SK-N-SH treated with all-trans-retinoic acid at 6 μM for 48 hours (cell line): ENCODE measurements around the gene ARHGAP33.

Experiments
- ATAC-seq: fragments of 200-7000 bp; cut with Tn5 transposase; 3 replicates; pipeline ENCODE4 v1.9.1; 2020; ENCODE audit warnings: mild to moderate bottlenecking, moderate library complexity
- CSDC2 ChIP-seq: fragments of 250-450 bp; sonication (Bioruptor Pico); IDR thresholded peaks from 2 replicates; pipeline ENCODE4 v1.5.0; 2020; ENCODE audit warnings: mild to moderate bottlenecking, moderate library complexity
- ESRRG ChIP-seq: fragments of 250-450 bp; sonication (Bioruptor Pico); IDR thresholded peaks from 2 replicates; pipeline ENCODE4 v1.6.1; 2021; ENCODE audit warnings: mild to moderate bottlenecking
- GLIS3 ChIP-seq: fragments of 250-450 bp; sonication (Bioruptor Pico); IDR thresholded peaks from 2 replicates; pipeline ENCODE4 v1.5.0; 2020; ENCODE audit warnings: mild to moderate bottlenecking, moderate library complexity
- ISL1 ChIP-seq: fragments of 250-450 bp; sonication (Bioruptor Pico); IDR thresholded peaks from 2 replicates; pipeline ENCODE4 v2.1.2; 2022; ENCODE audit warnings: mild to moderate bottlenecking, moderate library complexity
- PPARA ChIP-seq: fragments of 250-450 bp; sonication (Bioruptor Pico); IDR thresholded peaks from 2 replicates; pipeline ENCODE4 v1.5.0; 2020; ENCODE audit warnings: mild to moderate bottlenecking, borderline replicate concordance
- RARB ChIP-seq: fragments of 250-450 bp; sonication (Bioruptor Pico); IDR thresholded peaks from 2 replicates; pipeline ENCODE4 v1.8.0; 2021; ENCODE audit warnings: mild to moderate bottlenecking, moderate library complexity
- TCF4 ChIP-seq: fragments of 250-450 bp; sonication (Bioruptor Pico); IDR thresholded peaks from 2 replicates; pipeline ENCODE4 v1.8.0; 2021; ENCODE audit warnings: mild to moderate bottlenecking, moderate library complexity, borderline replicate concordance
- TOX ChIP-seq: fragments of 250-450 bp; sonication (Bioruptor Pico); IDR thresholded peaks from 2 replicates; pipeline ENCODE4 v1.8.0; 2021; ENCODE audit warnings: mild to moderate bottlenecking, moderate library complexity, borderline replicate concordance
- ZC3H10 ChIP-seq: fragments of 250-450 bp; sonication (Bioruptor Pico); IDR thresholded peaks from 2 replicates; pipeline ENCODE4 v1.5.1; 2021; ENCODE audit warnings: mild to moderate bottlenecking, moderate library complexity
- ZFP3 ChIP-seq: fragments of 250-450 bp; sonication (Bioruptor Pico); IDR thresholded peaks from 2 replicates; pipeline ENCODE4 v1.5.0; 2020; ENCODE audit warnings: mild to moderate bottlenecking, moderate library complexity
- ZFP30 ChIP-seq: fragments of 450-650 bp; formaldehyde crosslinking; IDR thresholded peaks from 2 replicates; pipeline ENCODE4 v1.5.0; 2022; ENCODE audit warnings: mild to moderate bottlenecking, moderate library complexity
- ZNF565 ChIP-seq: fragments of 450-650 bp; formaldehyde crosslinking; conservative IDR thresholded peaks from 2 replicates; pipeline ENCODE4 v1.5.0; 2020; ENCODE audit warnings: low read depth, mild to moderate bottlenecking, moderate library complexity
- ZNF70 ChIP-seq: fragments of 450-650 bp; formaldehyde crosslinking; IDR thresholded peaks from 2 replicates; pipeline ENCODE4 v1.5.0; 2020; ENCODE audit warnings: mild to moderate bottlenecking, moderate library complexity
- ZNF8 ChIP-seq: fragments of 450-650 bp; formaldehyde crosslinking; IDR thresholded peaks from 2 replicates; pipeline ENCODE4 v1.5.0; 2020; ENCODE audit warnings: mild to moderate bottlenecking, moderate library complexity
- TF ChIP-seq, protein P1 (sequence below): fragments of 250-450 bp; sonication (Bioruptor Pico); IDR thresholded peaks from 2 replicates; pipeline ENCODE4 v1.8.0; 2020; ENCODE audit warnings: mild to moderate bottlenecking, moderate library complexity, borderline replicate concordance
- TF ChIP-seq, protein P2 (sequence below): fragments of 250-450 bp; sonication (Bioruptor Pico); IDR thresholded peaks from 2 replicates; pipeline ENCODE4 v1.5.1; 2020; ENCODE audit warnings: low read depth, mild to moderate bottlenecking, moderate library complexity
- TF ChIP-seq, protein P3 (sequence below): fragments of 250-450 bp; sonication (Bioruptor Pico); IDR thresholded peaks from 2 replicates; pipeline ENCODE4 v1.8.0; 2021; ENCODE audit warnings: low read depth, mild to moderate bottlenecking, moderate library complexity, borderline replicate concordance
- TF ChIP-seq, protein P4 (sequence below): fragments of 250-450 bp; sonication (Bioruptor Pico); IDR thresholded peaks from 2 replicates; pipeline ENCODE4 v1.5.1; 2021; ENCODE audit warnings: mild to moderate bottlenecking, moderate library complexity
- TF ChIP-seq, protein P5 (sequence below): fragments of 250-450 bp; sonication (Bioruptor Pico); IDR thresholded peaks from 2 replicates; pipeline ENCODE4 v1.5.0; 2020; ENCODE audit warnings: mild to moderate bottlenecking, moderate library complexity

The ARHGAP33 gene

DNA sequence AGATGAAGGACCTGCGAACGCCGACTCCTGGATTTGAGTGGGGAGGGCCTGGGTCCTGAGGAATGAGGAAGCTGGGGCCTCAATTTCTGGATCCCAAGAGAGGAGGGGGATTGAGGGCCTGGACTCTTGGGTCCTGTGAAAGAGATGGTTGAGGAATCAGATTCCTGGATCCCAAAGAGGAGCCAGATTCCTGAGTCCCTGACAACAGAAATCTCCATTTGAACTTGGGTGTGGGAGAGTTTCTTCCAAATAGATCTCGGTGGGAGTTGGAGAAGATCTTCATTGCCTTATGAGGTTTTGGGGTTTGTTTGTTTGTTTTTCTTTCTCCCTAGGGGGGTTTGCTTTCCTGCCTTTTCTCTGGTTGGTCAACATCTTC, 29.3 kb upstream of the ARHGAP33 start:
- TF ChIP-seq ZFP3 (CRISPR knock-in tag) (no peak), CSDC2 (CRISPR knock-in tag) (no peak), ZNF565 (no peak), ZNF70 (CRISPR knock-in tag) (no peak), PPARA (no peak), TCF4 (no peak), ZC3H10 (CRISPR knock-in tag) (no peak), ESRRG (CRISPR knock-in tag) (no peak), ISL1 (CRISPR knock-in tag) (no peak), RARB (CRISPR knock-in tag) (no peak), TOX (CRISPR knock-in tag) (no peak), GLIS3 (CRISPR knock-in tag) (no peak), ZFP30 (CRISPR knock-in tag) (no peak)
- TF ChIP-seq, protein P1, sequence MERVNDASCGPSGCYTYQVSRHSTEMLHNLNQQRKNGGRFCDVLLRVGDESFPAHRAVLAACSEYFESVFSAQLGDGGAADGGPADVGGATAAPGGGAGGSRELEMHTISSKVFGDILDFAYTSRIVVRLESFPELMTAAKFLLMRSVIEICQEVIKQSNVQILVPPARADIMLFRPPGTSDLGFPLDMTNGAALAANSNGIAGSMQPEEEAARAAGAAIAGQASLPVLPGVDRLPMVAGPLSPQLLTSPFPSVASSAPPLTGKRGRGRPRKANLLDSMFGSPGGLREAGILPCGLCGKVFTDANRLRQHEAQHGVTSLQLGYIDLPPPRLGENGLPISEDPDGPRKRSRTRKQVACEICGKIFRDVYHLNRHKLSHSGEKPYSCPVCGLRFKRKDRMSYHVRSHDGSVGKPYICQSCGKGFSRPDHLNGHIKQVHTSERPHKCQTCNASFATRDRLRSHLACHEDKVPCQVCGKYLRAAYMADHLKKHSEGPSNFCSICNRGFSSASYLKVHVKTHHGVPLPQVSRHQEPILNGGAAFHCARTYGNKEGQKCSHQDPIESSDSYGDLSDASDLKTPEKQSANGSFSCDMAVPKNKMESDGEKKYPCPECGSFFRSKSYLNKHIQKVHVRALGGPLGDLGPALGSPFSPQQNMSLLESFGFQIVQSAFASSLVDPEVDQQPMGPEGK (CRISPR knock-in tag) = no peak
- TF ChIP-seq, protein P2, sequence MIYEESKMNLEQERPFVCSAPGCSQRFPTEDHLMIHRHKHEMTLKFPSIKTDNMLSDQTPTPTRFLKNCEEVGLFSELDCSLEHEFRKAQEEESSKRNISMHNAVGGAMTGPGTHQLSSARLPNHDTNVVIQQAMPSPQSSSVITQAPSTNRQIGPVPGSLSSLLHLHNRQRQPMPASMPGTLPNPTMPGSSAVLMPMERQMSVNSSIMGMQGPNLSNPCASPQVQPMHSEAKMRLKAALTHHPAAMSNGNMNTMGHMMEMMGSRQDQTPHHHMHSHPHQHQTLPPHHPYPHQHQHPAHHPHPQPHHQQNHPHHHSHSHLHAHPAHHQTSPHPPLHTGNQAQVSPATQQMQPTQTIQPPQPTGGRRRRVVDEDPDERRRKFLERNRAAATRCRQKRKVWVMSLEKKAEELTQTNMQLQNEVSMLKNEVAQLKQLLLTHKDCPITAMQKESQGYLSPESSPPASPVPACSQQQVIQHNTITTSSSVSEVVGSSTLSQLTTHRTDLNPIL (CRISPR knock-in tag) = no peak
- TF ChIP-seq, protein P3, sequence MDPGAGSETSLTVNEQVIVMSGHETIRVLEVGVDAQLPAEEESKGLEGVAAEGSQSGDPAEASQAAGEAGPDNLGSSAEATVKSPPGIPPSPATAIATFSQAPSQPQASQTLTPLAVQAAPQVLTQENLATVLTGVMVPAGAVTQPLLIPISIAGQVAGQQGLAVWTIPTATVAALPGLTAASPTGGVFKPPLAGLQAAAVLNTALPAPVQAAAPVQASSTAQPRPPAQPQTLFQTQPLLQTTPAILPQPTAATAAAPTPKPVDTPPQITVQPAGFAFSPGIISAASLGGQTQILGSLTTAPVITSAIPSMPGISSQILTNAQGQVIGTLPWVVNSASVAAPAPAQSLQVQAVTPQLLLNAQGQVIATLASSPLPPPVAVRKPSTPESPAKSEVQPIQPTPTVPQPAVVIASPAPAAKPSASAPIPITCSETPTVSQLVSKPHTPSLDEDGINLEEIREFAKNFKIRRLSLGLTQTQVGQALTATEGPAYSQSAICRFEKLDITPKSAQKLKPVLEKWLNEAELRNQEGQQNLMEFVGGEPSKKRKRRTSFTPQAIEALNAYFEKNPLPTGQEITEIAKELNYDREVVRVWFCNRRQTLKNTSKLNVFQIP = no peak
- TF ChIP-seq, protein P4, sequence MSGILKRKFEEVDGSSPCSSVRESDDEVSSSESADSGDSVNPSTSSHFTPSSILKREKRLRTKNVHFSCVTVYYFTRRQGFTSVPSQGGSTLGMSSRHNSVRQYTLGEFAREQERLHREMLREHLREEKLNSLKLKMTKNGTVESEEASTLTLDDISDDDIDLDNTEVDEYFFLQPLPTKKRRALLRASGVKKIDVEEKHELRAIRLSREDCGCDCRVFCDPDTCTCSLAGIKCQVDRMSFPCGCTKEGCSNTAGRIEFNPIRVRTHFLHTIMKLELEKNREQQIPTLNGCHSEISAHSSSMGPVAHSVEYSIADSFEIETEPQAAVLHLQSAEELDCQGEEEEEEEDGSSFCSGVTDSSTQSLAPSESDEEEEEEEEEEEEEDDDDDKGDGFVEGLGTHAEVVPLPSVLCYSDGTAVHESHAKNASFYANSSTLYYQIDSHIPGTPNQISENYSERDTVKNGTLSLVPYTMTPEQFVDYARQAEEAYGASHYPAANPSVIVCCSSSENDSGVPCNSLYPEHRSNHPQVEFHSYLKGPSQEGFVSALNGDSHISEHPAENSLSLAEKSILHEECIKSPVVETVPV (CRISPR knock-in tag) = no peak

DNA sequence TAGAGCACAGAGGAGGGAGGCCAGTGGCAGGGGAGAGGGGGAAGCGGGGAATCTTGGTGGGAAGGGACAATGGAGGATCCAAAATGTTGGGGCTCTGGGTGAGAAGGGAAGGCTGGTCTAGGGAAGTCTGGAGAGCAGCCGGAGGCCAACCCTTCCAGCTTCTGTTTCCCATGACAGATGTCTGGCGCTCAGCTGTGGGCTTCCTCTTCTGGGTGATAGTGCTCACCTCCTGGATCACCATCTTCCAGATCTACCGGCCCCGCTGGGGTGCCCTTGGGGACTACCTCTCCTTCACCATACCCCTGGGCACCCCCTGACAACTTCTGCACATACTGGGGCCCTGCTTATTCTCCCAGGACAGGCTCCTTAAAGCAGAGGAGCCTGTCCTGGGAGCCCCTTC, 28.8 kb upstream of the ARHGAP33 start:
- TF ChIP-seq ZNF8 (CRISPR knock-in tag) (no peak), ZFP3 (CRISPR knock-in tag) (no peak), TOX (CRISPR knock-in tag) (no peak)
- TF ChIP-seq, protein P1 (CRISPR knock-in tag) = no peak
- TF ChIP-seq, protein P5, sequence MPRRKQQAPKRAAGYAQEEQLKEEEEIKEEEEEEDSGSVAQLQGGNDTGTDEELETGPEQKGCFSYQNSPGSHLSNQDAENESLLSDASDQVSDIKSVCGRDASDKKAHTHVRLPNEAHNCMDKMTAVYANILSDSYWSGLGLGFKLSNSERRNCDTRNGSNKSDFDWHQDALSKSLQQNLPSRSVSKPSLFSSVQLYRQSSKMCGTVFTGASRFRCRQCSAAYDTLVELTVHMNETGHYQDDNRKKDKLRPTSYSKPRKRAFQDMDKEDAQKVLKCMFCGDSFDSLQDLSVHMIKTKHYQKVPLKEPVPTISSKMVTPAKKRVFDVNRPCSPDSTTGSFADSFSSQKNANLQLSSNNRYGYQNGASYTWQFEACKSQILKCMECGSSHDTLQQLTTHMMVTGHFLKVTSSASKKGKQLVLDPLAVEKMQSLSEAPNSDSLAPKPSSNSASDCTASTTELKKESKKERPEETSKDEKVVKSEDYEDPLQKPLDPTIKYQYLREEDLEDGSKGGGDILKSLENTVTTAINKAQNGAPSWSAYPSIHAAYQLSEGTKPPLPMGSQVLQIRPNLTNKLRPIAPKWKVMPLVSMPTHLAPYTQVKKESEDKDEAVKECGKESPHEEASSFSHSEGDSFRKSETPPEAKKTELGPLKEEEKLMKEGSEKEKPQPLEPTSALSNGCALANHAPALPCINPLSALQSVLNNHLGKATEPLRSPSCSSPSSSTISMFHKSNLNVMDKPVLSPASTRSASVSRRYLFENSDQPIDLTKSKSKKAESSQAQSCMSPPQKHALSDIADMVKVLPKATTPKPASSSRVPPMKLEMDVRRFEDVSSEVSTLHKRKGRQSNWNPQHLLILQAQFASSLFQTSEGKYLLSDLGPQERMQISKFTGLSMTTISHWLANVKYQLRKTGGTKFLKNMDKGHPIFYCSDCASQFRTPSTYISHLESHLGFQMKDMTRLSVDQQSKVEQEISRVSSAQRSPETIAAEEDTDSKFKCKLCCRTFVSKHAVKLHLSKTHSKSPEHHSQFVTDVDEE = no peak
- no peak for ATAC-seq

More for the DNA sequence above, 29.3 kb upstream of the ARHGAP33 start:
- ATAC-seq = no peak
